K562 (cell line): ENCODE results near the gene ZNF385C. TPM values are rescaled to one million over a fixed set of nuclear protein-coding genes. Genes with fewer than 3 reads are reported as not detected.

Experiments used
- ARHGAP35 ChIP-seq: fragments of 450-650 bp; IDR thresholded peaks from 2 replicates; pipeline ENCODE4 v1.6.1; 2018; ENCODE audit not compliant: partially characterized antibody
- CBX8 ChIP-seq: fragments of 200-600 bp; sonication (generic); IDR thresholded peaks from 2 replicates; pipeline ENCODE4 v1.6.1; 2012; ENCODE audit warnings: borderline replicate concordance, mixed run types, low read depth, mild to moderate bottlenecking, moderate library complexity, mixed read lengths, low read length, control low read depth, inconsistent platforms; ENCODE audit not compliant: poor library complexity, severe bottlenecking; ENCODE audit errors: extremely low read depth
- CHD1 ChIP-seq: fragments of 200-600 bp; sonication (generic); IDR thresholded peaks from one replicate; pipeline ENCODE4 v1.6.1; 2012; ENCODE audit warnings: mild to moderate bottlenecking, moderate library complexity, low read length, inconsistent platforms
- NCOA1 ChIP-seq: fragments of 450-650 bp; IDR thresholded peaks from 2 replicates; pipeline ENCODE4 v1.6.1; 2016; ENCODE audit warnings: low read depth
- NKRF ChIP-seq: fragments of 450-650 bp; IDR thresholded peaks from 2 replicates; pipeline ENCODE4 v1.6.1; 2016; ENCODE audit warnings: borderline replicate concordance
- PHB2 ChIP-seq: fragments of 450-650 bp; IDR thresholded peaks from 2 replicates; pipeline ENCODE4 v1.6.1; 2017; ENCODE audit warnings: low read depth
- POLR3G ChIP-seq: IDR thresholded peaks from 2 replicates; pipeline ENCODE4 v1.6.1; 2011; ENCODE audit not compliant: insufficient read length, insufficient replicate concordance; ENCODE audit errors: extremely low read depth
- PRMT5 ChIP-seq: sonication (generic); formaldehyde crosslinking; IDR thresholded peaks from 2 replicates; pipeline ENCODE4 v1.5.0; 2020; ENCODE audit warnings: missing genetic modification reagents
- TEAD2 ChIP-seq: fragments of 450-650 bp; IDR thresholded peaks from 2 replicates; pipeline ENCODE4 v1.6.1; 2016; ENCODE audit warnings: missing genetic modification characterization, control low read depth, missing compliant biosample characterization
- TGIF2 ChIP-seq: sonication (generic); formaldehyde crosslinking; IDR thresholded peaks from 2 replicates; pipeline ENCODE4 v1.8.1; 2022; ENCODE audit warnings: mild to moderate bottlenecking, missing genetic modification reagents, moderate library complexity
- TRIM24 ChIP-seq, 2 experiments: fragments of 450-650 bp; IDR thresholded peaks; 2 replicates each; pipeline ENCODE4 v1.6.1; 2016
- YY1 ChIP-seq, 3 experiments: IDR thresholded peaks; 2 replicates each; pipeline ENCODE4 v1.6.1; 2011; ENCODE audit warnings: low read length in 2 of 3, mild to moderate bottlenecking in 2 of 3, moderate library complexity in 2 of 3, borderline replicate concordance in 1 of 3, control low read depth in 1 of 3, low read depth in 1 of 3; ENCODE audit not compliant: insufficient read depth in 3 of 3, insufficient replicate concordance in 2 of 3, control insufficient read depth in 1 of 3, insufficient read length in 1 of 3; ENCODE audit errors: extremely low read depth in 1 of 3
- ZBTB12 ChIP-seq: fragments of 250-450 bp; sonication (Bioruptor Pico); IDR thresholded peaks from 2 replicates; pipeline ENCODE4 v1.4.0; 2020
- ZBTB26 ChIP-seq: fragments of 450-650 bp; formaldehyde crosslinking; IDR thresholded peaks from 2 replicates; pipeline ENCODE4 v1.4.0; 2022; ENCODE audit warnings: missing genetic modification characterization
- ZNF124 ChIP-seq: sonication (generic); formaldehyde crosslinking; IDR thresholded peaks from 2 replicates; pipeline ENCODE4 v1.8.1; 2022; ENCODE audit warnings: missing genetic modification reagents
- ZNF224 ChIP-seq: sonication (generic); formaldehyde crosslinking; IDR thresholded peaks from 2 replicates; pipeline ENCODE4 v1.8.0; 2022; ENCODE audit warnings: mild to moderate bottlenecking, missing genetic modification reagents
- ZNF316 ChIP-seq: fragments of 450-650 bp; IDR thresholded peaks from 2 replicates; pipeline ENCODE4 v1.6.1; 2016
- ZNF507 ChIP-seq: conservative IDR thresholded peaks from 2 replicates; pipeline ENCODE4 v1.6.1; 2017; ENCODE audit warnings: missing genetic modification characterization, missing compliant biosample characterization
- ZNF518B ChIP-seq: fragments of 250-450 bp; sonication (Bioruptor Pico); IDR thresholded peaks from 2 replicates; pipeline ENCODE4 v1.5.0; 2021; ENCODE audit warnings: mild to moderate bottlenecking, moderate library complexity
- ZNF57 ChIP-seq: fragments of 450-650 bp; formaldehyde crosslinking; IDR thresholded peaks from 2 replicates; pipeline ENCODE4 v1.4.0; 2020; ENCODE audit warnings: mild to moderate bottlenecking, moderate library complexity
- ZNF589 ChIP-seq: fragments of 200-800 bp; sonication (Bioruptor generic); IDR thresholded peaks from 2 replicates; pipeline ENCODE4 v1.6.1; 2016; ENCODE audit warnings: low read depth, missing genetic modification characterization, missing compliant biosample characterization
- ZNF764 ChIP-seq: fragments of 250-450 bp; sonication (Bioruptor Pico); IDR thresholded peaks from 2 replicates; pipeline ENCODE4 v1.4.0; 2020; ENCODE audit warnings: low read depth, mild to moderate bottlenecking, moderate library complexity
- polyA plus RNA-seq, 8 experiments: library from polyadenylated mRNA; depleted of rRNA in 4 of 8; stranded (reverse) in 5 of 8; unstranded in 3 of 8; fragments of >200 nt; fragmentation: Nextera tagmentation in 2 of 8; fragmentation: Illumina TruSeq in 1 of 8; extraction: Ambion mirVana in 2 of 8; extraction: Trizol in 1 of 8; gene quantifications; 2 replicates each; pipeline versions ENCODE4 v1.2.1 to v1.2.3, GENCODE V29; 2011 to 2014; ENCODE audit warnings: inconsistent platforms in 1 of 8, missing spikeins in 1 of 8
- total RNA-seq, 7 experiments: library from RNA; depleted of rRNA in 6 of 7; stranded (reverse); fragments of >200 nt in 6 of 7; fragmentation: Illumina TruSeq in 2 of 7; extraction: Trizol in 2 of 7; gene quantifications; 2 replicates each; pipeline versions ENCODE4 v1.2.1 to v1.2.3, GENCODE V29; 2011 to 2021; ENCODE audit warnings: low replicate concordance in 1 of 7

ZNF385C gene
- total and polyA plus RNA-seq, 9 of the 15 experiments (the other 6 are each of a cell fraction or from before 2014, with no cell fraction given): 0.03 to 0.35 (median 0.18) TPM; not detected in 1

GRCh38 chr17:42017866-42018200 is 80.4 kb downstream of the ZNF385C start (continued):
- no peak for TF ChIP-seq ZNF518B
- no peak for TF ChIP-seq TEAD2 (tag)
- TF ChIP-seq ZNF224: no peak
- peak; percentile 7; the same call in 1 of the 2 replicates for TF ChIP-seq NCOA1
- TF ChIP-seq ZNF764 (CRISPR knock-in tag): no peak
- 0 out of 2 replicates have a peak, but pooled peaks have one; percentile 55 for TF ChIP-seq NKRF
- no peak for TF ChIP-seq ZNF57
- peak in 1 of 3 experiments; percentile 29 for TF ChIP-seq YY1 (IDR thresholded peaks at IDR 0.05; ENCODE audit: borderline replicate concordance in 1 of 3, control insufficient read depth in 1 of 3, extremely low read depth in 1 of 3, insufficient read depth in 3 of 3, insufficient read length in 1 of 3, insufficient replicate concordance in 2 of 3, low read depth in 1 of 3, low read length in 2 of 3)
- TF ChIP-seq POLR3G: no peak
- TF ChIP-seq TRIM24 (IDR thresholded peaks at IDR 0.05): 0 out of 4 replicates have a peak, but pooled peaks of 1 of the 2 experiments have one; percentile 47
- TF ChIP-seq ZNF124 (CRISPR knock-in tag): no peak
- peak; percentile 77; the same call in 1 of the 2 replicates for TF ChIP-seq ZNF316
- peak; percentile 65 for TF ChIP-seq CHD1
- no peak for TF ChIP-seq ZNF589 (CRISPR knock-in tag)
- TF ChIP-seq TGIF2: no peak
- TF ChIP-seq CBX8: no peak
- TF ChIP-seq PHB2: no peak
- no peak for TF ChIP-seq ARHGAP35
- TF ChIP-seq ZBTB26 (CRISPR knock-in tag): no peak
- TF ChIP-seq PRMT5 (CRISPR knock-in tag): no peak
- TF ChIP-seq ZBTB12 (CRISPR knock-in tag): no peak
- no peak for TF ChIP-seq ZNF507 (tag)
